Ovary (tissue), 3 donors: Measurements from ENCODE around the gene PNMA8A.

Experiments used
- POLR2A ChIP-seq: fragments of 450-650 bp; IDR thresholded peaks from one replicate; pipeline ENCODE4 v1.6.1; 2017; ENCODE audit warnings: antibody characterized with exemption, mild to moderate bottlenecking, moderate library complexity
- TF ChIP-seq, protein P1 (sequence below), 3 donors: fragments of 450-650 bp in 2 of 3; fragments of 200-600 bp in 1 of 3; IDR thresholded peaks; one replicate each; pipeline versions ENCODE4 v1.5.1 to v1.8.0; 2016 to 2022; ENCODE audit warnings: antibody characterized with exemption in 3 of 3, mild to moderate bottlenecking in 1 of 3
- donor health status: DM: no; HTN: no; CAD: no.

- TF ChIP-seq, protein P1, sequence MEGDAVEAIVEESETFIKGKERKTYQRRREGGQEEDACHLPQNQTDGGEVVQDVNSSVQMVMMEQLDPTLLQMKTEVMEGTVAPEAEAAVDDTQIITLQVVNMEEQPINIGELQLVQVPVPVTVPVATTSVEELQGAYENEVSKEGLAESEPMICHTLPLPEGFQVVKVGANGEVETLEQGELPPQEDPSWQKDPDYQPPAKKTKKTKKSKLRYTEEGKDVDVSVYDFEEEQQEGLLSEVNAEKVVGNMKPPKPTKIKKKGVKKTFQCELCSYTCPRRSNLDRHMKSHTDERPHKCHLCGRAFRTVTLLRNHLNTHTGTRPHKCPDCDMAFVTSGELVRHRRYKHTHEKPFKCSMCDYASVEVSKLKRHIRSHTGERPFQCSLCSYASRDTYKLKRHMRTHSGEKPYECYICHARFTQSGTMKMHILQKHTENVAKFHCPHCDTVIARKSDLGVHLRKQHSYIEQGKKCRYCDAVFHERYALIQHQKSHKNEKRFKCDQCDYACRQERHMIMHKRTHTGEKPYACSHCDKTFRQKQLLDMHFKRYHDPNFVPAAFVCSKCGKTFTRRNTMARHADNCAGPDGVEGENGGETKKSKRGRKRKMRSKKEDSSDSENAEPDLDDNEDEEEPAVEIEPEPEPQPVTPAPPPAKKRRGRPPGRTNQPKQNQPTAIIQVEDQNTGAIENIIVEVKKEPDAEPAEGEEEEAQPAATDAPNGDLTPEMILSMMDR (IDR thresholded peaks at IDR 0.05): no peak
- TF ChIP-seq POLR2A: no peak
These were observed 10.6 kb upstream of the PNMA8A start for GRCh38 chr19:46481947-46482346.
